Sigmoid colon (tissue), 4 donors: Measurements from ENCODE around the gene COL4A2.

ENCODE experiments used
- EP300 ChIP-seq, 4 donors: sonication (generic); formaldehyde crosslinking; IDR thresholded peaks; one replicate each; pipeline ENCODE4 v1.6.1; 2017; ENCODE audit warnings: antibody characterized with exemption in 4 of 4
- POLR2A ChIP-seq, 2 donors: fragments of 450-650 bp; IDR thresholded peaks; one replicate each; pipeline ENCODE4 v1.6.1; 2016; ENCODE audit warnings: antibody characterized with exemption in 2 of 2, mild to moderate bottlenecking in 2 of 2, moderate library complexity in 2 of 2
- POLR2AphosphoS5 ChIP-seq, 4 donors: sonication (generic); formaldehyde crosslinking; IDR thresholded peaks; one replicate each; pipeline ENCODE4 v1.6.1; 2017; ENCODE audit warnings: antibody characterized with exemption in 4 of 4
- TF ChIP-seq, protein P1 (sequence below), 4 experiments: fragments of 450-650 bp in 3 of 4; fragments of 200-600 bp in 1 of 4; IDR thresholded peaks; one replicate each; pipeline ENCODE4 v1.5.1; 2016 to 2019; ENCODE audit warnings: antibody characterized with exemption in 4 of 4, mild to moderate bottlenecking in 3 of 4, moderate library complexity in 2 of 4

GRCh38 chr13:110372676-110373075 is 65.6 kb downstream of the COL4A2 start:
- TF ChIP-seq EP300 (IDR thresholded peaks at IDR 0.05), result no peak
- TF ChIP-seq, protein P1, sequence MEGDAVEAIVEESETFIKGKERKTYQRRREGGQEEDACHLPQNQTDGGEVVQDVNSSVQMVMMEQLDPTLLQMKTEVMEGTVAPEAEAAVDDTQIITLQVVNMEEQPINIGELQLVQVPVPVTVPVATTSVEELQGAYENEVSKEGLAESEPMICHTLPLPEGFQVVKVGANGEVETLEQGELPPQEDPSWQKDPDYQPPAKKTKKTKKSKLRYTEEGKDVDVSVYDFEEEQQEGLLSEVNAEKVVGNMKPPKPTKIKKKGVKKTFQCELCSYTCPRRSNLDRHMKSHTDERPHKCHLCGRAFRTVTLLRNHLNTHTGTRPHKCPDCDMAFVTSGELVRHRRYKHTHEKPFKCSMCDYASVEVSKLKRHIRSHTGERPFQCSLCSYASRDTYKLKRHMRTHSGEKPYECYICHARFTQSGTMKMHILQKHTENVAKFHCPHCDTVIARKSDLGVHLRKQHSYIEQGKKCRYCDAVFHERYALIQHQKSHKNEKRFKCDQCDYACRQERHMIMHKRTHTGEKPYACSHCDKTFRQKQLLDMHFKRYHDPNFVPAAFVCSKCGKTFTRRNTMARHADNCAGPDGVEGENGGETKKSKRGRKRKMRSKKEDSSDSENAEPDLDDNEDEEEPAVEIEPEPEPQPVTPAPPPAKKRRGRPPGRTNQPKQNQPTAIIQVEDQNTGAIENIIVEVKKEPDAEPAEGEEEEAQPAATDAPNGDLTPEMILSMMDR (IDR thresholded peaks at IDR 0.05), result no peak
- no peak for TF ChIP-seq POLR2A (IDR thresholded peaks at IDR 0.05)
- no peak for TF ChIP-seq POLR2AphosphoS5 (IDR thresholded peaks at IDR 0.05)
